IMR-90 (cell line): ENCODE data around the gene GRID1.

Experiments used
- CHD1 ChIP-seq: IDR thresholded peaks from 2 replicates; pipeline ENCODE4 v1.6.1; 2012; ENCODE audit warnings: low read depth, low read length, improper control_type of control experiment
- ELK1 ChIP-seq: fragments of 150-350 bp; IDR thresholded peaks from 2 replicates; pipeline ENCODE4 v1.6.1; 2016; ENCODE audit warnings: low read depth, mild to moderate bottlenecking, low read length, moderate library complexity, borderline replicate concordance
- FOS ChIP-seq: fragments of 150-350 bp; IDR thresholded peaks from 2 replicates; pipeline ENCODE4 v1.6.1; 2016; ENCODE audit warnings: low read depth, low read length
- MAFK ChIP-seq: IDR thresholded peaks from 2 replicates; pipeline ENCODE4 v1.6.1; 2012; ENCODE audit warnings: low read depth, low read length, improper control_type of control experiment
- POLR2A ChIP-seq: IDR thresholded peaks from 2 replicates; pipeline ENCODE4 v1.6.1; 2012; ENCODE audit warnings: mild to moderate bottlenecking, low read depth, low read length
- RAD21 ChIP-seq: IDR thresholded peaks from 2 replicates; pipeline ENCODE4 v1.6.1; 2012; ENCODE audit warnings: low read length, improper control_type of control experiment
- RCOR1 ChIP-seq: IDR thresholded peaks from 2 replicates; pipeline ENCODE4 v1.6.1; 2012; ENCODE audit warnings: mild to moderate bottlenecking, low read length, improper control_type of control experiment; ENCODE audit not compliant: insufficient replicate concordance
- RFX5 ChIP-seq: IDR thresholded peaks from 2 replicates; pipeline ENCODE4 v1.8.0; 2012; ENCODE audit warnings: low read depth, mild to moderate bottlenecking, low read length, moderate library complexity
- TF ChIP-seq, protein P1 (sequence below): conservative IDR thresholded peaks from 2 replicates; pipeline ENCODE4 v1.5.1; 2012; ENCODE audit warnings: mild to moderate bottlenecking, low read depth, low read length, improper control_type of control experiment
- TF ChIP-seq, protein P2 (sequence below): fragments of 150-350 bp; IDR thresholded peaks from 2 replicates; pipeline ENCODE4 v1.6.1; 2017; ENCODE audit warnings: mild to moderate bottlenecking, antibody characterized with exemption, low read length, low read depth

- no peak for TF ChIP-seq CHD1
- TF ChIP-seq, protein P1, sequence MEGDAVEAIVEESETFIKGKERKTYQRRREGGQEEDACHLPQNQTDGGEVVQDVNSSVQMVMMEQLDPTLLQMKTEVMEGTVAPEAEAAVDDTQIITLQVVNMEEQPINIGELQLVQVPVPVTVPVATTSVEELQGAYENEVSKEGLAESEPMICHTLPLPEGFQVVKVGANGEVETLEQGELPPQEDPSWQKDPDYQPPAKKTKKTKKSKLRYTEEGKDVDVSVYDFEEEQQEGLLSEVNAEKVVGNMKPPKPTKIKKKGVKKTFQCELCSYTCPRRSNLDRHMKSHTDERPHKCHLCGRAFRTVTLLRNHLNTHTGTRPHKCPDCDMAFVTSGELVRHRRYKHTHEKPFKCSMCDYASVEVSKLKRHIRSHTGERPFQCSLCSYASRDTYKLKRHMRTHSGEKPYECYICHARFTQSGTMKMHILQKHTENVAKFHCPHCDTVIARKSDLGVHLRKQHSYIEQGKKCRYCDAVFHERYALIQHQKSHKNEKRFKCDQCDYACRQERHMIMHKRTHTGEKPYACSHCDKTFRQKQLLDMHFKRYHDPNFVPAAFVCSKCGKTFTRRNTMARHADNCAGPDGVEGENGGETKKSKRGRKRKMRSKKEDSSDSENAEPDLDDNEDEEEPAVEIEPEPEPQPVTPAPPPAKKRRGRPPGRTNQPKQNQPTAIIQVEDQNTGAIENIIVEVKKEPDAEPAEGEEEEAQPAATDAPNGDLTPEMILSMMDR, result no peak
- no peak for TF ChIP-seq FOS
- TF ChIP-seq ELK1, result no peak
- TF ChIP-seq, protein P2, sequence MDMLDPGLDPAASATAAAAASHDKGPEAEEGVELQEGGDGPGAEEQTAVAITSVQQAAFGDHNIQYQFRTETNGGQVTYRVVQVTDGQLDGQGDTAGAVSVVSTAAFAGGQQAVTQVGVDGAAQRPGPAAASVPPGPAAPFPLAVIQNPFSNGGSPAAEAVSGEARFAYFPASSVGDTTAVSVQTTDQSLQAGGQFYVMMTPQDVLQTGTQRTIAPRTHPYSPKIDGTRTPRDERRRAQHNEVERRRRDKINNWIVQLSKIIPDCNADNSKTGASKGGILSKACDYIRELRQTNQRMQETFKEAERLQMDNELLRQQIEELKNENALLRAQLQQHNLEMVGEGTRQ, result no peak
- no peak for TF ChIP-seq RCOR1
- no peak for TF ChIP-seq POLR2A
- no peak for TF ChIP-seq RFX5
- no peak for TF ChIP-seq MAFK
- TF ChIP-seq RAD21, result no peak
These were observed 275.4 kb downstream of the GRID1 start for GRCh38 chr10:86091216-86091615.
